ENCODE measurements around the gene LRRC51. TPM values are rescaled to one million over a fixed set of nuclear protein-coding genes. Genes with fewer than 3 reads are reported as not detected.
A peak's percentile ranks its signal among the peaks of the same experiment; 100 is the strongest.

Gene LRRC51
- total RNA-seq, 1 donor from 2014 or later, result 4.4 TPM

DNA sequence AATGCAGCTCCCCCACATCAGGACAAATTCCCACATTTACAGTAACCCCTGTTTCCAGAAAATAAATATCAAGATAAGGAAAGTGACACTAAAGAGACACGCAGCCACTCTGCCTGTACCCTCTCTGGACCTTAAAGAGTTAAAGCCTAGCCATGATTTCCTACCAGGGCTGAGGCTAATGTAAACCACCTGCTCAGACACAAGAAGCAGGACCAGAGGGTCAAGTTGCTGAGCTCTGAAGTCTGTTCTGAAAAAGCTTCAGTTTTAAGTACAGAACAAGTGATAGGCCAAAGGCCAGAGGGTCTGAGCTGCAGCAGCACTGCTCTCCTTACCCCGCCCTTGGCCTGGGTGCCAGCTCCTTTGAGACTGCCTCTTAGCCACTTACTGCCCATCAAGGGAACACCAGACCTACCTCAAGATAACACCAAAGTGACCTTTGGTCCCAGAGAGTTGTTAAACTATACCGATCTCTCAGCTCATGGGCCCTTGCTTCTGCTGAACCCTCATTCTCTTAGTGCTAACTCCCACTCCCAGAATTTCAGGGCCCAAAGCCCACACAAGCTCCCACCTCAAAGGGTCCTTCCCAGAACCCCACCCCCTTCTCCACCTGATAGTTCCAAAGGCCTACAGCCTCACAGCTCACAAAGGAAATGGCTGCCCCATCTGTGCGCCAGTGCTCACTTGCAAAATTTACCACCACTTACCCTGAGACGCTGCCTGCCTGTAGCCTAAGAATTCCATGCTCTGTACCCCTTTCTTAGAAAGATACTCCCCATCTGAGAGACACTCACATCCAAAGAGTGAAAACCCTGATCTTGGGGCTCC is 41.4 kb upstream of the LRRC51 start:
- H3K27me3 Mint-ChIP-seq (ENCODE audit: low read depth, unreplicated experiment), result no peaks in the 10 kb centered on the region
- Histone ChIP-seq H3K36me3 (ENCODE audit: insufficient read depth, low read length) (peaks cover 4% of the 10 kb centered on the region), H3K9me3 (ENCODE audit: insufficient read depth, low read depth, low read length) (no peaks in the 10 kb centered on the region), H3K27ac (ENCODE audit: low read depth, low read length) (peak overlapping the region; percentile 95), H3K4me3 (ENCODE audit: insufficient read depth, low read depth, low read length) (peak overlapping the region; percentile 81), H2AFZ (ENCODE audit: low read depth, low read length) (no peak overlapping the region), H3K79me2 (ENCODE audit: insufficient read depth, low read length) (peaks cover 91% of the 10 kb centered on the region), H3K27me3 (ENCODE audit: insufficient read depth, low read length) (no peaks in the 10 kb centered on the region), H3K9ac (ENCODE audit: low read length) (peak overlapping the region; percentile 95), H3K4me1 (ENCODE audit: insufficient read depth, low read length) (peaks cover 44% of the 10 kb centered on the region), H3K4me2 (ENCODE audit: low read length) (peak overlapping the region; percentile 99), H4K20me1 (ENCODE audit: insufficient read depth, low read length) (peaks cover 52% of the 10 kb centered on the region)
- TF ChIP-seq CTCF (IDR thresholded peaks at IDR 0.05; ENCODE audit: insufficient read depth, low read depth, low read length), result no peak
- TF ChIP-seq EZH2 (IDR thresholded peaks at IDR 0.05; ENCODE audit: insufficient read depth, low read length), result no peak
- no peak overlapping the region for H3K27ac Mint-ChIP-seq (ENCODE audit: unreplicated experiment)
- DNase-seq (ENCODE audit: low read depth) (peak; percentile 24), FAIRE-seq (no peak)
- peaks cover 15% of the 10 kb centered on the region for H3K4me1 Mint-ChIP-seq (ENCODE audit: low read depth, unreplicated experiment)
- no peaks in the 10 kb centered on the region for H3K9me3 Mint-ChIP-seq (ENCODE audit: unreplicated experiment)
- no peak overlapping the region for H3K4me3 Mint-ChIP-seq (ENCODE audit: unreplicated experiment)
- peaks cover 7% of the 10 kb centered on the region for H3K36me3 Mint-ChIP-seq (ENCODE audit: low read depth, unreplicated experiment)

GRCh38 chr11:72039856-72040401 is 40.7 kb upstream of the LRRC51 start:
- H3K4me2 ChIP-seq (ENCODE audit: low read length), result peak overlapping the region; percentile 99
- H3K36me3 Mint-ChIP-seq (ENCODE audit: low read depth, unreplicated experiment), result peaks cover 7% of the 10 kb centered on the region
- no peak overlapping the region for H3K27ac Mint-ChIP-seq (ENCODE audit: unreplicated experiment)
- H3K4me3 Mint-ChIP-seq (ENCODE audit: unreplicated experiment), result no peak overlapping the region
- H3K27me3 ChIP-seq (ENCODE audit: insufficient read depth, low read length), result no peaks in the 10 kb centered on the region
- peak overlapping the region; percentile 81 for H3K4me3 ChIP-seq (ENCODE audit: insufficient read depth, low read depth, low read length)
- peak overlapping the region; percentile 95 for H3K9ac ChIP-seq (ENCODE audit: low read length)
- H3K9me3 Mint-ChIP-seq (ENCODE audit: unreplicated experiment), result no peaks in the 10 kb centered on the region
- no peak for FAIRE-seq
- TF ChIP-seq EZH2 (IDR thresholded peaks at IDR 0.05; ENCODE audit: insufficient read depth, low read length) (no peak), CTCF (IDR thresholded peaks at IDR 0.05; ENCODE audit: insufficient read depth, low read depth, low read length) (no peak)
- peaks cover 50% of the 10 kb centered on the region for H4K20me1 ChIP-seq (ENCODE audit: insufficient read depth, low read length)
- H2AFZ ChIP-seq (ENCODE audit: low read depth, low read length), result peak overlapping the region; percentile 35
- peaks cover 3% of the 10 kb centered on the region for H3K36me3 ChIP-seq (ENCODE audit: insufficient read depth, low read length)
- H3K27ac ChIP-seq (ENCODE audit: low read depth, low read length), result peak overlapping the region; percentile 95
- no peak for DNase-seq (ENCODE audit: low read depth)
- H3K4me1 Mint-ChIP-seq (ENCODE audit: low read depth, unreplicated experiment), result peaks cover 15% of the 10 kb centered on the region
- no peaks in the 10 kb centered on the region for H3K27me3 Mint-ChIP-seq (ENCODE audit: low read depth, unreplicated experiment)
- peaks cover 44% of the 10 kb centered on the region for H3K4me1 ChIP-seq (ENCODE audit: insufficient read depth, low read length)
- peaks cover 93% of the 10 kb centered on the region for H3K79me2 ChIP-seq (ENCODE audit: insufficient read depth, low read length)
- H3K9me3 ChIP-seq (ENCODE audit: insufficient read depth, low read depth, low read length), result no peaks in the 10 kb centered on the region
